ENCODE measurements around the gene PTPRG. TPM values are rescaled to one million over a fixed set of nuclear protein-coding genes. Genes with fewer than 3 reads are reported as not detected.
A peak's percentile ranks its signal among the peaks of the same experiment; 100 is the strongest.
"Not testable (repeated sequence)": the region's sequence is repeated elsewhere in the genome, so short reads cannot be mapped to it uniquely, and the experiment has no call there.

Gene PTPRG
- total RNA-seq, 2 donors from 2014 or later: 0.31 to 1.3 TPM

DNA sequence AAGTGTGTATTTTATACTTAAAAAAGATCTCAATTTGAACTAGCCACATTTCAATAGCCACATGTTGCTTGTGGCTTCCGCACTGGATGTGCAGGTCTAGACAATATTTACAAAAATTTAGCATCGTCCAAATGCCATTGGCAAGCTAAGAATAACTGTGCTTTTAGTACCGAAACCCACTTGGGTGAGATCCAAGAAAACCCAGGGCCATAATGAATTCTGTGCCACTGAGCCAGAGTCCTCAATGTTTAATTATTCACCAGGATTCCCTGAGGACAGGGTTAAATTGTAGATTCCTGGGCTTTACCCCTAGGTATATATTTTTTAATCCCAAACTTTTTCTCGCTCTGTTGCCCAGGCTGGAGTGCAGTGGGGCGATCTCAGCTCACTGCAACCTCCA is 22.9 kb upstream of the PTPRG start:
- no peaks in the 10 kb centered on the region for H3K36me3 Mint-ChIP-seq (ENCODE audit: insufficient read depth in 2 of 2)
- peaks cover 0 to 2% of the 10 kb centered on the region in 2 donors for H3K9me3 Mint-ChIP-seq
- no peak overlapping the region for H3K4me3 Mint-ChIP-seq
- DNase-seq: no peak
- no peaks in the 10 kb centered on the region for H3K4me1 Mint-ChIP-seq (ENCODE audit: low read depth)
- H3K27ac Mint-ChIP-seq: no peak overlapping the region
- peaks cover 7% of the 10 kb centered on the region for H3K27me3 Mint-ChIP-seq (ENCODE audit: low read depth)
- no peak for ATAC-seq (replicated peaks in 1 of 2)

DNA sequence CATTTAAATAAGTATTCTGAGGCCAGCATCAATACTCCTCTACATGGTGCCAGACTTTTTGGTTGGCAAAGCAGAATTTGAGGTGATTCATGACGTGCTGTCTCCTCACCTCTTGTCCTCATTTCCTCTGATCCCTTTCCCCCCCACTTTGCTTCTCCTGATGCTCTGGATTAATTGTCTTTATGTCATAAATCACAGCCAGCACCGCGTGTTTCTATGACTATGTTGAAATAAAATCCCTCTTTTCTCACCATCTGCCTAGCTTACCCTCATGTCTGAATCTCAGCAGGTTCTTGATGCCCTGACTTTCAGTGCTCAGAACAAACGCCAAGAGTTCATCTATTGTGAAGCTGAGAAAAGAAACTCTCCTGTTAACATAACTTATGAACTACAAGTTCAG is 19.7 kb upstream of the PTPRG start:
- no peak for ATAC-seq (replicated peaks in 1 of 2)
- H3K9me3 Mint-ChIP-seq: peaks cover 0 to 2% of the 10 kb centered on the region in 2 donors
- DNase-seq: no peak
- no peaks in the 10 kb centered on the region for H3K4me1 Mint-ChIP-seq (ENCODE audit: low read depth)
- H3K27ac Mint-ChIP-seq: no peak overlapping the region
- peaks cover 7% of the 10 kb centered on the region for H3K27me3 Mint-ChIP-seq (ENCODE audit: low read depth)
- no peaks in the 10 kb centered on the region for H3K36me3 Mint-ChIP-seq (ENCODE audit: insufficient read depth in 2 of 2)
- no peak overlapping the region for H3K4me3 Mint-ChIP-seq

DNA sequence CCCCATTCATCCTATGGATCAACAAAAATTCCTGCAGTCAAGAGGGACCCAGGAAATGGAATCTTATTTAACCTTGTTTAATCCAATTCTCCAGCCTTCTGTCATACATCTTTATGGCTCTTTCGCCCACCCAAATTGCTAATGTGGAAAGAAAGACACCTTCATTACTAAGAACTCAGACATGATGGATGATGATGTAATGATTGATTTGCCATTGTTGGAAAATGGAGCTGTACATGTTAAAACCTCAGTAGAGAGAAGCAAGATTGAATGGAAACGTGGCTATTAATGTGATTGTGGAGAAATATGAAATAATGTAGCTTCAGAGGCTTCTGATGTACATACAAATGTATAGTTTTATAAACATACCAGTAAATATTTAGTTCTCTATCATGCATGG is 15.7 kb upstream of the PTPRG start:
- no peak overlapping the region for H3K27ac Mint-ChIP-seq
- H3K36me3 Mint-ChIP-seq (ENCODE audit: insufficient read depth in 2 of 2): no peaks in the 10 kb centered on the region
- no peak for ATAC-seq (replicated peaks in 1 of 2)
- H3K9me3 Mint-ChIP-seq: no peaks in the 10 kb centered on the region
- no peak overlapping the region for H3K4me3 Mint-ChIP-seq
- H3K27me3 Mint-ChIP-seq (ENCODE audit: low read depth): peaks cover 7% of the 10 kb centered on the region
- no peak for DNase-seq
- H3K4me1 Mint-ChIP-seq (ENCODE audit: low read depth): no peaks in the 10 kb centered on the region

DNA sequence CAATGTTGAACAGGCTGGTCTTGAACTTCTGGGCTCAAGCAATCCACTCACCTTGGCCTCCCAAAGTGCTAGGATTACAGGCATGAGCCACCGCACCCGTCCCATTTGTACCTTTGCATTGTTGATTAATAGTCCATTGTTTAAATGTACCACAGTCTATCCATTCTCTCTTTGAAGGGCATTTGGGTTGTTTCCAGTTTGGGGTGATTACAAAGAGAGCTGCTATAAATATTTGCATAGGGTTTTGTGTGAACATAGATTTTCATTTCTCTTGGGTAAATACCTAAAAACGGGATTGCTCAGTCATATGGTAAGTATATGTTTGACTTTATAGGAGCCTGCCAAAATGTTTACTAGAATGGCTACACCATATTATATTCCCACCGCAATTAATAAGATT is 13.7 kb upstream of the PTPRG start:
- H3K9me3 Mint-ChIP-seq: no peaks in the 10 kb centered on the region
- H3K27me3 Mint-ChIP-seq (ENCODE audit: low read depth): no peaks in the 10 kb centered on the region
- no peak overlapping the region for H3K4me3 Mint-ChIP-seq
- H3K4me1 Mint-ChIP-seq (ENCODE audit: low read depth): no peaks in the 10 kb centered on the region
- H3K36me3 Mint-ChIP-seq (ENCODE audit: insufficient read depth in 2 of 2): no peaks in the 10 kb centered on the region
- ATAC-seq (replicated peaks in 1 of 2) (no peak), DNase-seq (no peak)
- no peak overlapping the region for H3K27ac Mint-ChIP-seq

DNA sequence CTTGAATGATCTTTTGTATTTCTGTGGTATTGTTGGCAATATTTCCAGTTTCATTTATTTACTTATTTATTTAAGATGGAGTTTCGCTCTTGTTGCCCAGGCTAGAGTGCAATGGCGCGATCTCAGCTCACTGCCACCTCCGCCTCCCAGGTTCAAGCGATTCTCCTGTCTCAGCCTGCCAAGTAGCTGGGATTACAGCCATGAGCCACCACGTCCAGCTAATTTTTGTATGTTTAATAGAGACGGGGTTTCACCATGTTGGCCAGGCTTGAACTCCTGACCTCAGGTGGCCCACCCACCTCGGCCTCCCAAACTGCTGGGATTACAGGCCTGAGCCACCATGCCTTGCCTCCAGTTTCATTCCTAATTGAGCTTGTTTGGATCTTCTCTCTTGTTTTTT is 8.7 kb upstream of the PTPRG start:
- ATAC-seq (replicated peaks in 1 of 2); DNase-seq; H3K27ac Mint-ChIP-seq; H3K4me3 Mint-ChIP-seq; H3K9me3 Mint-ChIP-seq; H3K36me3 Mint-ChIP-seq (ENCODE audit: insufficient read depth in 2 of 2); H3K4me1 Mint-ChIP-seq (ENCODE audit: low read depth): not testable (repeated sequence)
- H3K27me3 Mint-ChIP-seq (ENCODE audit: low read depth): peaks cover 24% of the 10 kb centered on the region

DNA sequence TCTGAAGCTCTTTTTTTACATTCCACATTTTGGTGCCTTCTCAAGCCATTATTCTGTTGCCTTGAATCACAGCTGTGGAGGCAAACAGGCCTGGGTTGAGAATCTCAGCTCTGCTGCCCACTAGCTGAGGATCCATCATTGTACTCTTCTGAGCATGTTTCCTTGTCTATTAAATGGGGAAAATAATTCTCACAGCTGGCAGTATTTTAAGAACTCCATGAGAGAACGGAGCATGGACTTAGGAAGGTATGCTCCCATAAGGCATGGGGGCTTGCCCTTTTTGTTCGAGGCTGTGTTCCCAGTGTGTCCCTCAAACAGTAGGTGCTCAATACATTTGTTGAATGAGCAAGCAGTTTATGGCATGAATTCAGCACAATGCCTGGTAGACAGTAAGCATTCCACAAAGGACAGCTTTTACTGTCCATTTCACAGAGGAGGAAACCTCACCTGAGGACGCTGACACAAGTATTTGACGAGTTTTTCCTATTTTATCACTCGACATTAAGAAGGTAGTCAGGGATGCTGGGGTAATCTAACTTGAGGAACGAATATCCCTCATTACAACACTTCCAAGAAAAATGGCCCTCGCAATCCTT is 2.1 kb upstream of the PTPRG start:
- Mint-ChIP-seq H3K27me3 (ENCODE audit: low read depth) (peaks cover 57% of the 10 kb centered on the region), H3K9me3 (peaks cover 0 to 2% of the 10 kb centered on the region in 2 donors), H3K4me1 (ENCODE audit: low read depth) (peaks cover 6% of the 10 kb centered on the region), H3K27ac (no peak overlapping the region), H3K4me3 (peak overlapping the region in 1 of 2 donors; percentile 24), H3K36me3 (ENCODE audit: insufficient read depth in 2 of 2) (no peaks in the 10 kb centered on the region)
- ATAC-seq (replicated peaks in 1 of 2): no peak
- DNase-seq: no peak

DNA sequence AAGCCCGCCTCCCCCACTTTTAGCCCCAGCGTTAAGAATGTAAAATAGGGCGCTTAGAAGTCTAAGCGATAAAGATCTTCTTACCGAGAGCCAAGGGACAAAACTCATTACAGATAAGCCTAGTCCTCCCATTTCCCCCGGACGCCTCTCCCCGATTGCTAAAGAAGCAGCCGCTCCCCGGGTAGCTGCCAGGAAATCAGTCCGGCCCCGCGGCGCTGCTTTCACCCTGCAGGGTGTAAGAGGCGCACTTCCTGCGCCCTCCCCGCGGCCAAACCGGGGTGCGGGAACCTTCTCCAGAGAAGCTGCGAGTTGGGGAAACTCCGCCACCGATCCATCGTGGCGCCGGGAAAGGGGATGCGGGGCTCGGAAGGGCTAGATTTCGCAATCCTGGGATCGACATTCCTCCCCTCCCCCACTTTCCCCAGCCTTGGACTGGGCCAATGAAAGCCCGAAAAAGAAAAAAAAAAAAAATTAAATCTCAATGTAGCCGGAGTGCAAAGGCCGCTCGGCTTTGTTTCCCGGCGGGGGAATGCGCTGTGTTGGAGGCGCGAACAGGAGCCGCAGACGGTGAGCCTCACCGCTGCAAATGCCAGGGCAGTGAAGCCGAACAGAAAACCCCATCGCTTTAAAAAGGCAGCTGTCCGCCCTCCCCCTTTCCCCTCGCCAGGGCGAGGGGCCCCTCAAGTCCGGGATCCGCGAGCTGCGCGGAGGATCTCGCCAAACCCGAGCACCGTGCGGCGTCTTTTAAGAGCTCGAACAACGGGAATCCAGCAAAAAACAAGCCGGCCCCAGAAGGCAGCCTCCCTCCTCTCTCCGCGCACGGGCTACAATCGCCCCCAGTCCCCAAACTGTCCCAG is 626 bp upstream of the PTPRG start:
- DNase-seq: peak; percentile 60 to 74
- Mint-ChIP-seq H3K9me3 (peaks cover 0 to 2% of the 10 kb centered on the region in 2 donors), H3K27ac (no peak overlapping the region), H3K4me1 (ENCODE audit: low read depth) (peaks cover 7% of the 10 kb centered on the region), H3K36me3 (ENCODE audit: insufficient read depth in 2 of 2) (no peaks in the 10 kb centered on the region), H3K27me3 (ENCODE audit: low read depth) (peaks cover 70% of the 10 kb centered on the region), H3K4me3 (peak overlapping the region; percentile 87 to 93)
- peak; percentile 51 to 62 for ATAC-seq (replicated peaks in 1 of 2)

DNA sequence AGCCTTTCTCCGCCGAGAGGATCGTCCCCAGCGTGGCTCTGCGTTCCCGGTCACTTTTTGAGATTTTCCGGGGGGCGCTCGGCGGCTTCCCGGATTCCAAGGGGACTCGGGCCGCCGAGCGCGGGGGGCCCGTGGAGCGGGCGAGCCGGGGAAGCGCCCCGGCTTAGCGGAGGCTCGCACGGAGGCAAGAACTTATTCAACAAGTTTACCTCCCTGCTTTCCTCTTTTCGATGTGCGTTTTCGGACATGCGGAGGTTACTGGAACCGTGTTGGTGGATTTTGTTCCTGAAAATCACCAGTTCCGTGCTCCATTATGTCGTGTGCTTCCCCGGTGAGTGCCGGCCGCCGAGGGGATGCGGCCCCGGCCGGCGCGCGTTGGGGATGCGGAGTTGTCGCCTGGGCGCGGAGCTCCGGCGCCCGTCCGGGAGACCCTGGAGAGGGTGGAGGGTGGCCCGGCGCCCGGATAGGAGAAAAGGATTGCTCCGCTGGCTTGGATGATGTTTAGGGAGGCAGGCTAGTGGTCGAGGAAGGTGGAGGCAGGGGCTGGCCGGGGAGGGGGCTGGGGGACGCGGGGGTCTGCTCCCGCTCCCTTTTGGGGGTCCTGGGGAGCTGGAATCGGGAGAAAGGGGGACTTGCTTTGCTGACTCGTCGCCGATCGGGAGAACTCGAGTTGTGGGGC is 810 bp downstream of the PTPRG start:
- DNase-seq: no peak
- peak overlapping the region; percentile 76 to 93 for H3K4me3 Mint-ChIP-seq
- peaks cover 0 to 2% of the 10 kb centered on the region in 2 donors for H3K9me3 Mint-ChIP-seq
- peaks cover 7% of the 10 kb centered on the region for H3K4me1 Mint-ChIP-seq (ENCODE audit: low read depth)
- no peaks in the 10 kb centered on the region for H3K36me3 Mint-ChIP-seq (ENCODE audit: insufficient read depth in 2 of 2)
- H3K27me3 Mint-ChIP-seq (ENCODE audit: low read depth): peaks cover 72% of the 10 kb centered on the region
- no peak for ATAC-seq (replicated peaks in 1 of 2)
- no peak overlapping the region for H3K27ac Mint-ChIP-seq

DNA sequence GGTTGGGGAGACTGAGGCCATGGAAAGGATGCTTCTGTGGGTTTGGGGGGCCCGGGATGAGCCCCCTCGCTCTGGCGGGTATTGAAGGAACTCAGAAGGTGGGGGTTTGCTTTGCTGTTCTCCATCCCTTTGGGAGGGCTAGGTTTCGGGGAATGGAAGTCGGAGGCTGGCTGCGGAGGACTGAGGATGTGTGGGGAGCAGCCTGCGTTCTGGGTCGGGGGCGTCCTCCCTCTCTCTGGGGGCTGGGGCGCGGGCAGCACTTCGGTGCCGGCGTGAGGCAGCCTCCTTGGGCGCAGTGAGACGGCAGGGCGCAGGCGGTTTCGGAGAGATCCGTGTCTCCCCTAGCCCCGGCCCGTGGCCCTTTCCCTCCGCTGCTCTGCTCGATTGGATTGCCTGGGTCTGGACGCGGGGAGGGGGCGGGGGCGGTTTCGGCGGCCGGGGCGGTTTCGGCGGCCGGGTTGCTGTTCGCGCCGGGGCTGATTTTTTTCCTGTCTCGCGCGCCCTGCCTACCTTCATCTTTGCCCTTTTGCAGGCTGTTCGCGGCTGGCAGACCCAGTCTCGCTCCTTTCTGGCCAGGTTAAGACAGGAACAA is 1.4 kb downstream of the PTPRG start:
- H3K27ac Mint-ChIP-seq: no peak overlapping the region
- H3K4me1 Mint-ChIP-seq (ENCODE audit: low read depth): peaks cover 7% of the 10 kb centered on the region
- ATAC-seq (replicated peaks in 1 of 2): no peak

DNA sequence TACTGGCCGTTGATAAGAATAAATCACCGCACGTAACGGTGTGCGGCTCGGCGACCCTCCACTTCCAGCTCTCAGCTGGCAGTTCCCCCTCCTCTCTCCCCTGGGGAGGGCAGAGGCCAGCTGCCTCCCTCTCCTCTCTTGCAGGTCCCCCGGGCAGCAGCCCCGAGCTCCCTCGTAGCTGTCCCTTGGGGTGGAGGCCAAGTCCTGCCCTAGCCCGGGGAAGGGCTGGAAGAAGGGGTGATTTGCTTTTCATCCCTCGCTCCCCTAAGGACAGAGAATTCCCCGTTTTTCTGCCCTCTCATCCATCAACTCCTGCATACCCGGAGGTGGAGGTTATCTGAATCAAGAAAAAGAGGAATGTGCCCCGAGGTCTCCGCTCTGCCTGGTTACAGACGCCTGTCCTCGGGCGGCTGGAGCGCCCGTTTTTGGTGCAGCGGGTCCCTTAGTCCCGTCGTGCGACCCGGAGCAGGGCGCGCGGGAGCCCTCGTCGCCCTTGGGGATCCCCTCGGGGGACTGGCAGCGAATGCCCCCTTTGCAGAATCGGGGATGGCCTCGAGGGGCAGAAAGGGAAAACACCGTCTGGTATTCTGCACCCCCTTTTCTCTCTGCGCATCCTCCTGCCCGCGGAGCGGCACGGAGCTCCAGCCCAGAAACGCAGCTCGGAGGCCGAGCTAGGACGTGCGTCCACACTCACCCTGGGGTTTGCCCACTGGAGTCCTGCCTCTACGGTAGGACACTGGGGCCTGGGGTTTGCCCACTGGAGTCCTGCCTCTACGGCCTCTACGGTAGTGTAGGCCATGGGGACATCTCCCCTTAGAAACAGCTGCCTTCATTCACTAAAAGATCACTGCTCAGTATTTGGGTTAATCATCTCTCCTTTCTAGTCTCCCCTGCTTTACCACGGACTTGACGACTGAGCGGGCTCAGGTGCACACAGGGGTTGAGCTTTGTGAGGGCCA is 2.2 kb downstream of the PTPRG start:
- ATAC-seq (replicated peaks in 1 of 2): no peak
- Mint-ChIP-seq H3K27ac (no peak overlapping the region), H3K4me3 (peak overlapping the region; percentile 76 to 93), H3K36me3 (ENCODE audit: insufficient read depth in 2 of 2) (no peaks in the 10 kb centered on the region), H3K4me1 (ENCODE audit: low read depth) (peaks cover 7% of the 10 kb centered on the region), H3K27me3 (ENCODE audit: low read depth) (peaks cover 62% of the 10 kb centered on the region), H3K9me3 (no peaks in the 10 kb centered on the region)
- no peak for DNase-seq

More for the DNA sequence above, 1.4 kb downstream of the PTPRG start:
- Mint-ChIP-seq H3K36me3 (ENCODE audit: insufficient read depth in 2 of 2) (no peaks in the 10 kb centered on the region), H3K9me3 (no peaks in the 10 kb centered on the region), H3K27me3 (ENCODE audit: low read depth) (peaks cover 66% of the 10 kb centered on the region), H3K4me3 (peak overlapping the region; percentile 76 to 93)
- DNase-seq: no peak

DNA sequence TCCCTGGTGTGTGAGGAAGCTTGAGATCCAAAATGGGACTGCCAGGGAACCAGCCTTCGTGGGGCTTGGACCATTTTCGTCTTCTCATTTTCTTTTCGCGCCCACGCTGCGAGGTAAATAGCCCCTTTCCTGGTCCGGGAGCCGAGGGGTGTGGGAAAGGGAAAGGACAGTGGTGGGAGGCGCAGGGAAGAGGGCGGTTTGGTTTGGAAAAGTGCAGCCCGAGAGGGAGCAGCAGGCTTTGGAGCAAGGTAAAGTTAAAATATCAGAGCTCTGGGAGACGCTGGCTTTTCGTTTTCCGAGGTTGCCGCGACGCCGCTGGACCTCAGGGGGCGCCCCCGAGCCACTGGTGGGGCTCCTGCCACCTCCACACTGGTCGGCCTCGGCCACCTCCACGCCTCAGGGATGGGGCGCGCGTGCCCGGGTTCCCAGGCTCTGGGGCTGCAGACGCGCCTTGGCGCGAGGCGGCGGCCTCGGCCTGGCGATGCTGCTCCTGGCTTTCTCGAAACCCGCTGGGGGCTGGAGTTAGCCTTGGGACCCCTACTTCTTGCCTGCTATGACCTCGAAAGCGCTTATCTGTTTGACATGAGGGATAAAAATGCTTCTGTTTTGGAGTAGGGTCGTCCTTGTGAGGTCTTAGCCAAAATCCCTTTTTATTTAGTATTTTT is 3.2 kb downstream of the PTPRG start:
- no peaks in the 10 kb centered on the region for H3K36me3 Mint-ChIP-seq (ENCODE audit: insufficient read depth in 2 of 2)
- no peak overlapping the region for H3K27ac Mint-ChIP-seq
- no peaks in the 10 kb centered on the region for H3K9me3 Mint-ChIP-seq
- peak overlapping the region; percentile 76 to 93 for H3K4me3 Mint-ChIP-seq
- ATAC-seq (replicated peaks in 1 of 2) (no peak), DNase-seq (peak; percentile 26 to 42)
- H3K4me1 Mint-ChIP-seq (ENCODE audit: low read depth): peaks cover 7% of the 10 kb centered on the region
- H3K27me3 Mint-ChIP-seq (ENCODE audit: low read depth): peaks cover 59% of the 10 kb centered on the region

DNA sequence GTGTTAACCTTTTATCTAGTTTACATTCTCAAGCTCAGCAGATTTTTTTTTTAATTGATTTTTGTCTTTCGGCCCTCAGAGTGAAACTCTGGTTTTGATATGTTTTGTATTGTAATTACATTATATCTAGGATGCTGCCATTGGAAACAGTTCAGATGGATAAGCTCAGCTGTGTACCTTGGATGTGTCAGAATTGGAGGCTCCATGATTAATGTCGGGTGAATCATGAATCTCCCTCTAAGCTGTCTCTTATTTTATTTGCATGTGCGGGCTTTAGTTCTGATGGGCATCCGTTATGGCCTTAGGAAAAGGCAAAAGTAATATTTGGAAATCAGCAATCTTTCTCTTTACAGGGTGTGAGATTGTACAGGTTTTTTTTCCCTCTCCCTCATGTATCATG is 4.2 kb downstream of the PTPRG start:
- no peak overlapping the region for H3K4me3 Mint-ChIP-seq
- H3K9me3 Mint-ChIP-seq: no peaks in the 10 kb centered on the region
- DNase-seq (no peak), ATAC-seq (replicated peaks in 1 of 2) (no peak)
- no peaks in the 10 kb centered on the region for H3K36me3 Mint-ChIP-seq (ENCODE audit: insufficient read depth in 2 of 2)
- H3K27me3 Mint-ChIP-seq (ENCODE audit: low read depth): peaks cover 54% of the 10 kb centered on the region
- peaks cover 7% of the 10 kb centered on the region for H3K4me1 Mint-ChIP-seq (ENCODE audit: low read depth)
- no peak overlapping the region for H3K27ac Mint-ChIP-seq

All from activated T-cell treated with anti-CD3 and anti-CD28 coated beads, Interleukin-2, amount 50 U/mL, for 72 hours (primary cell).